ENCODE data around the gene TLE3. TPM values are rescaled to one million over a fixed set of nuclear protein-coding genes. Genes with fewer than 3 reads are reported as not detected.

Gene TLE3
- total and polyA plus RNA-seq, 2 of the 4 experiments (the other 2 are of a cell fraction) = 6.5 to 16.3 TPM

GRCh38 chr15:70098153-70098460, 390 bp upstream of the TLE3 start:
- no peak overlapping the region for H2BK120ac ChIP-seq (ENCODE audit: low read depth, low read length)
- H2AFZ ChIP-seq (replicated peaks; ENCODE audit: low read length, poor library complexity) = no peak overlapping the region
- H3K4me2 ChIP-seq (ENCODE audit: low read depth, low read length) = peak overlapping the region; percentile 32
- no peak for TF ChIP-seq ELK1 (IDR thresholded peaks at IDR 0.05; ENCODE audit: borderline replicate concordance, low read depth, low read length)
- no peak for TF ChIP-seq CTCF (conservative IDR thresholded peaks at IDR 0.05; ENCODE audit: low read depth, low read length)
- TF ChIP-seq RCOR1 (IDR thresholded peaks at IDR 0.05; ENCODE audit: insufficient replicate concordance, low read length) = no peak
- POLR2A ChIA-PET (ENCODE audit: unreplicated experiment) = interaction anchor here (0.8 kb wide), 1 partner anchor 540 kb away, joined by 4 read pairs; no protein-coding TSS in a partner anchor
- no peak overlapping the region for H2AK5ac ChIP-seq (ENCODE audit: low read depth, low read length)
- H3K36me3 ChIP-seq (ENCODE audit: control insufficient read depth, insufficient read depth, low read length) = peaks cover 4% of the 10 kb centered on the region; the same call in 1 of the 2 replicates
- DNase-seq (no peak), ATAC-seq (ENCODE audit: low read depth) (no peak)
- WGBS, 2 experiments (ENCODE audit: extremely low coverage in 2 of 2, insufficient read length in 1 of 2) = no CpG with 5 or more reads among the region's 7 CpGs
- intact Hi-C loops (cut with micrococcal nuclease) = loop anchor here (2.0 to 10.0 kb wide), 5 partner anchors 35 to 621 kb away; no protein-coding TSS in a partner anchor
- H3K4me3 ChIP-seq (ENCODE audit: insufficient read depth, low read depth, low read length) = no peak overlapping the region
- no peak overlapping the region for H2BK15ac ChIP-seq (ENCODE audit: low read depth, low read length)
- H2BK20ac ChIP-seq (ENCODE audit: low read depth, low read length) = no peak overlapping the region
- peaks cover 5 to 22% of the 10 kb centered on the region in 2 experiments; a peak in 3 of 4 replicates for H3K79me1 ChIP-seq (ENCODE audit: low read depth in 1 of 2, low read length in 2 of 2)
- no peak overlapping the region for H4K8ac ChIP-seq (ENCODE audit: low read depth in 2 of 2, low read length in 2 of 2)
- H3K56ac ChIP-seq (ENCODE audit: extremely low read depth, insufficient read depth, low read length) = no peak overlapping the region
- H3K14ac ChIP-seq (replicated peaks; ENCODE audit: low read depth, low read length) = no peak overlapping the region
- dilution Hi-C loops (cut with HindIII; ENCODE audit: low sequenced_read_pairs, unreplicated experiment) = no loop called here
- H3K4ac ChIP-seq (ENCODE audit: low read depth, low read length) = no peak overlapping the region
- H3K4me1 ChIP-seq (ENCODE audit: control insufficient read depth, insufficient read depth, low read length) = peaks cover 29% of the 10 kb centered on the region
- H4K20me1 ChIP-seq (ENCODE audit: insufficient read depth, low read length) = peaks cover 19% of the 10 kb centered on the region
- CTCF ChIA-PET = interaction anchor here (0.6 kb wide), 1 partner anchor 551 kb away, joined by 3 read pairs; no protein-coding TSS in a partner anchor
- no peak overlapping the region for H2AK9ac ChIP-seq (replicated peaks; ENCODE audit: low read depth, low read length, poor library complexity)
- H3K9me3 ChIP-seq (ENCODE audit: control insufficient read depth, insufficient read depth, low read length) = no peaks in the 10 kb centered on the region
- peaks cover 7% of the 10 kb centered on the region; the same call in 1 of the 2 replicates for H3K9me1 ChIP-seq (ENCODE audit: insufficient read depth, low read length)
- peak overlapping the region; percentile 48 for H2BK5ac ChIP-seq (ENCODE audit: low read depth, low read length, poor library complexity, severe bottlenecking)
- no TSS peak for BruUV-seq (replicated peaks)
- no peak overlapping the region for H3K18ac ChIP-seq (ENCODE audit: low read depth, low read length)
- H3K27me3 ChIP-seq (ENCODE audit: control insufficient read depth, insufficient read depth, low read length) = peaks cover 11% of the 10 kb centered on the region
- H3K23ac ChIP-seq (ENCODE audit: low read depth, low read length) = no peak overlapping the region; the same call in 1 of the 2 replicates
- H4K5ac ChIP-seq (ENCODE audit: low read depth, low read length) = no peak overlapping the region
- H4K91ac ChIP-seq (ENCODE audit: insufficient read depth, low read depth, low read length) = no peak overlapping the region
- H3K27ac ChIP-seq (ENCODE audit: insufficient read depth, low read length) = no peak overlapping the region; the same call in 1 of the 2 replicates
- in situ Hi-C loops (cut with MboI; ENCODE audit: low sequenced_read_pairs) = loop anchor here (25.0 kb wide), 1 partner anchor 389 kb away; no protein-coding TSS in a partner anchor
- 0 out of 2 replicates have a peak overlapping the region, but pooled peaks have one; percentile 41 for H3K9ac ChIP-seq (ENCODE audit: low read depth, low read length)
